Left lung (tissue), 10 donors: ENCODE results near the gene TLE1. TPM values are rescaled to one million over a fixed set of nuclear protein-coding genes. Genes with fewer than 3 reads are reported as not detected.
A peak's percentile ranks its signal among the peaks of the same experiment; 100 is the strongest.

Experiments
- ATAC-seq: fragments of 200-7000 bp; cut with Tn5 transposase; one replicate; pipeline ENCODE4 v1.9.1; 2020; ENCODE audit warnings: moderate library complexity
- DNase-seq, 4 donors: peaks; one replicate each; pipeline ENCODE4 v3.0.0-alpha.2; 2013 to 2020
- H3K27ac ChIP-seq, 2 donors: fragments of 200-600 bp; sonication (generic) in 1 of 2; one replicate each; pipeline versions ENCODE4 v1.5.0 to v1.8.0; 2020 to 2021
- H3K27me3 ChIP-seq, 2 donors: fragments of 200-600 bp; sonication (generic) in 1 of 2; one replicate each; pipeline versions ENCODE4 v1.5.0 to v1.8.0; 2020 to 2021
- H3K36me3 ChIP-seq, 2 donors: fragments of 200-600 bp; sonication (generic) in 1 of 2; one replicate each; pipeline versions ENCODE4 v1.5.0 to v1.8.0; 2020 to 2021
- H3K4me1 ChIP-seq, 2 donors: fragments of 200-600 bp; one replicate each; pipeline ENCODE4 v1.8.0; 2021
- H3K4me3 ChIP-seq, 2 donors: fragments of 200-600 bp; sonication (generic) in 1 of 2; one replicate each; pipeline versions ENCODE4 v1.5.0 to v1.8.0; 2020 to 2021; ENCODE audit warnings: mild to moderate bottlenecking in 1 of 2
- H3K9me3 ChIP-seq, 2 donors: fragments of 200-600 bp; sonication (generic) in 1 of 2; one replicate each; pipeline versions ENCODE4 v1.5.0 to v1.8.0; 2020 to 2021
- CTCF ChIP-seq, 2 donors: fragments of 200-600 bp; sonication (generic) in 1 of 2; IDR thresholded peaks; one replicate each; pipeline versions ENCODE4 v1.5.0 to v1.8.0; 2021; ENCODE audit warnings: antibody characterized with exemption in 2 of 2
- intact Hi-C, 2 donors: fragments of 100-400 bp; cut with DNase I; formaldehyde crosslinking; loops; one replicate each; pipeline versions ENCODE4 v1.11.2 to v1.14.2; 2022
- polyA plus RNA-seq, 6 donors: library from polyadenylated mRNA; unstranded; fragments of 120-200 nt; gene quantifications; one replicate each; pipeline ENCODE4 v1.2.1, GENCODE V29; 2013; ENCODE audit not compliant: insufficient read length in 6 of 6
- total RNA-seq, 2 donors: library from RNA; stranded (reverse); fragmentation: NEBNext Ultra II Directional; extraction: Animal tissue kit (Norgen Biotek cat#: 25700); gene quantifications; one replicate each; pipeline ENCODE4 v1.2.1, GENCODE V29; 2021
- donor health status: DM: no; HTN: yes; CAD: no.
- donor health status: DM: no; HTN: no; CAD: no.

Gene TLE1
- total and polyA plus RNA-seq, 8 donors, result 15.1 to 44.3 (median 40.0) TPM

DNA sequence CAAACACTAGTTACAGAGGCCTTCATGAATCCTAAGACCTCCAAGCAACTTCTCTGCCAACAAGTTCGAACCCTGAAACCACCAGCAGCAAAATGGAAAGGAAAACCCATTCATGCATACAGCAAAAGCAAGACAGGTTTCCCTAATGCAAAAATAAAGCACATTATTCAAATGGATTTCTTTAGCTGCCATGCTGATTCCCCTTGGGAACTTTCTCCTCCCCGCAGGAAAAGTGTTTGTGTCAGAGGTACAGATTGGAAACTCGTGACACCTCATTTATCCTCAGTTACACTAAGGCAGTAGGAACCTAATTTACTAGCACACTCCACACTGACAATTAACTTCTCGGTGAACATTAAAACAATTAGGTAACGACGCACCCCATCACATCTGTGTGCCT is 63.4 kb downstream of the TLE1 start:
- Histone ChIP-seq H3K9me3 (no peaks in the 10 kb centered on the region), H3K27ac (no peak overlapping the region), H3K4me3 (no peak overlapping the region), H3K36me3 (no peaks in the 10 kb centered on the region), H3K27me3 (no peaks in the 10 kb centered on the region), H3K4me1 (no peaks in the 10 kb centered on the region)
- DNase-seq (no peak), ATAC-seq (no peak)
- intact Hi-C loops, result loop anchor here in 1 of 2 donors (10.0 kb wide), 1 partner anchor 59 kb away; the partner anchor contains the start of gene TLE1
- no peak for TF ChIP-seq CTCF (IDR thresholded peaks at IDR 0.05)

GRCh38 chr9:81623778-81624177 is 65.6 kb downstream of the TLE1 start:
- DNase-seq (no peak), ATAC-seq (no peak)
- H3K27me3 ChIP-seq, result no peaks in the 10 kb centered on the region
- no peak for TF ChIP-seq CTCF (IDR thresholded peaks at IDR 0.05)
- H3K9me3 ChIP-seq, result no peaks in the 10 kb centered on the region
- peaks cover 0 to 12% of the 10 kb centered on the region in 2 donors for H3K4me1 ChIP-seq
- H3K4me3 ChIP-seq, result no peak overlapping the region
- H3K36me3 ChIP-seq, result peaks cover 0 to 10% of the 10 kb centered on the region in 2 donors
- intact Hi-C loops, result loop anchor here in 1 of 2 donors (10.0 kb wide), 1 partner anchor 61 kb away; the partner anchor contains the start of gene TLE1
- H3K27ac ChIP-seq, result no peak overlapping the region

DNA sequence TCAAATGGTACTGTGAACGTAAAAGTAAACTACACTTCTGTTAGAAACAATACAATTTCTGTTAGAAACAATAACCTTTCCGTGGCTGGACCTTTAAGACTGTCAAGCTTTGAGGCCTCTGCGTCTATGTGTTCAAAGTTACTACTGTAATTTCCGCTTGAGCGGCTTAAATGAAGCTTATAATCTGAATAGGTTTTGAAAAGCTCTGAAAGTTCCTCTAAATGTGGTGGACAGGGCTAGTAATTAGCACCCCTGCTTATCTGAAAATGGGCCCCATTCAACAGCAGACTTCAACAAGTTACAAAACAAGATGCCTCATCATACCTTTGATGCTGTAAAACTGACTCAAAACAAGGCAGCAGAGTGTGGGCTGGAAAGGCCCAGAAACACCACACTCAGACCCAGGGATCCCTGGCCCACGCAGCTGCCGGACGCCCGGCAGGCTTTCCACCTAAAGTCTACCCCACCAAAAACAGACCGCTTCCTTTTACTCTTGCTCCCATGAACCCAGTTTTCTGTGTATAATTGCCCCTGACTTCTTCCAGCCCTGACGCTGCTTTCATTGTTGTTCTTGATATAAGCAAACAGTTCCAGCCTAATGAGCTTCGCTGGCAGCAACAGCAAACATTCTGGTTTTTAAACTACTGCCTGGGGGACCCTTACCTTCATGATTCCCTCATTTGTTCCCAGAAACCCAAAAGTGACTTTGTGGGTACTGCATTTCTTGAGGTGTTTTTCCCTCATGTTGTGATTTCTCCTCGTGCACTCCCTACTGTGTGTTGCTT is 66.7 kb downstream of the TLE1 start:
- DNase-seq (no peak), ATAC-seq (no peak)
- H3K27ac ChIP-seq, result no peak overlapping the region
- H3K27me3 ChIP-seq, result no peaks in the 10 kb centered on the region
- no peak for TF ChIP-seq CTCF (IDR thresholded peaks at IDR 0.05)
- H3K36me3 ChIP-seq, result peaks cover 0 to 16% of the 10 kb centered on the region in 2 donors
- H3K4me3 ChIP-seq, result no peak overlapping the region
- H3K9me3 ChIP-seq, result no peaks in the 10 kb centered on the region
- peaks cover 0 to 12% of the 10 kb centered on the region in 2 donors for H3K4me1 ChIP-seq
- intact Hi-C loops, result loop anchor here in 1 of 2 donors (10.0 kb wide), 1 partner anchor 62 kb away; the partner anchor contains the start of gene TLE1

DNA sequence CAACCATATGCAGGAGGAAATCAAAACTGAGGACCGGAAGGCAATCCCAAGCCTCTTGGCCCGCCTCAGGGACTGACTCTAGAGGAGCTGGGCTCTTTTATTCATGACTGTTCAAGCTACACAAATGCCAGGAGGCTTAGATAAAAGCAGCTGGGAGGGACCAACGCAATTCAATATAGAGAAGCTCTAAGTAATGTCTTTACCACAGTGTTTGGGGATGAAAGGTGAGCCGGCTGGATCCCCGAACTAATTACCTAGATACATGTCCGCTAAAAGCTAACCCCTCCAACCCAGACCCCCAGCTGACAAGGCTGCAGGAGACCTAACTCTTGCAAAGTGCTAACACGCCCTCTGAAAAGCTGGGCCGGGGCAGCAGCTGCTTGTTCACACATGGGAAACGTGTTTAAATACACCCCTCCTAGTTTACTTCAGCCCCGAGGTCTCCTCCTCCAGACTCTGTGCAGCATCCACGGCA is 67.5 kb downstream of the TLE1 start:
- intact Hi-C loops, result loop anchor here in 1 of 2 donors (10.0 kb wide), 1 partner anchor 63 kb away; the partner anchor contains the start of gene TLE1
- Histone ChIP-seq H3K9me3 (no peaks in the 10 kb centered on the region), H3K4me1 (peaks cover 0 to 12% of the 10 kb centered on the region in 2 donors), H3K36me3 (peaks cover 0 to 16% of the 10 kb centered on the region in 2 donors), H3K27me3 (no peaks in the 10 kb centered on the region), H3K27ac (no peak overlapping the region), H3K4me3 (no peak overlapping the region)
- no peak for TF ChIP-seq CTCF (IDR thresholded peaks at IDR 0.05)
- no peak for DNase-seq
- no peak for ATAC-seq

DNA sequence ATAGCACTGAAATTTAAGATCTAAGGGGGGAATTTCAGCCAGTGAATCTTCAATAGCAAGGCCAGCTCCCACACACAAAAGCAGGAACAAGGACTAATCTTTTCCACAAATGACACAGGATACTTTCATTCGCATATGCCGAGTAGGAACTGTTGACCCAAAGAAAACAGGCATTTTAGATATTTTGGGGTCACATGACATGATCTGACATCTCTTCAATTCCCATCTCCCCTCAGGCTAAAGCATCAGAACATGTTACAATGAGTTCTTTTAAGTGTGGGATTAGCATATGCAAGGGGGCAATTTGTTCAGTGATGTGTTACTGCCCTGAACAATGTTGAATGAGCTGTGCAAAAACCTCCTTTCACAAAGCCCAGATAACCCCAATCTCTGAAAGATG is 68.2 kb downstream of the TLE1 start:
- peak overlapping the region in 1 of 2 donors; percentile 15 for H3K27ac ChIP-seq
- no peak for ATAC-seq

More for the DNA sequence above, 68.2 kb downstream of the TLE1 start:
- Histone ChIP-seq H3K9me3 (no peaks in the 10 kb centered on the region), H3K36me3 (peaks cover 0 to 18% of the 10 kb centered on the region in 2 donors), H3K4me3 (no peak overlapping the region), H3K27me3 (no peaks in the 10 kb centered on the region), H3K4me1 (peaks cover 0 to 12% of the 10 kb centered on the region in 2 donors)
- no peak for DNase-seq
- intact Hi-C loops, result loop anchor here in 1 of 2 donors (10.0 kb wide), 1 partner anchor 64 kb away; the partner anchor contains the start of gene TLE1
- TF ChIP-seq CTCF (IDR thresholded peaks at IDR 0.05), result no peak
